H9 (cell line): ENCODE data around the gene ZC3H18. TPM values are rescaled to one million over a fixed set of nuclear protein-coding genes. Genes with fewer than 3 reads are reported as not detected.

Source experiments
- DNase-seq: peaks from one replicate; pipeline ENCODE4 v3.0.0-alpha.2; 2017
- H2AFZ ChIP-seq: one replicate; pipeline ENCODE4 v1.6.1; 2013; ENCODE audit warnings: mild to moderate bottlenecking, low read length, control low read depth, moderate library complexity
- H2AK5ac ChIP-seq: 2 replicates; pipeline ENCODE4 v1.6.1; 2013; ENCODE audit warnings: low read length, control low read depth, mixed read lengths; ENCODE audit not compliant: insufficient read length
- H2BK120ac ChIP-seq: one replicate; pipeline ENCODE4 v1.6.1; 2013; ENCODE audit warnings: low read depth, mild to moderate bottlenecking, low read length, control low read depth, inconsistent platforms; ENCODE audit not compliant: poor library complexity, severe bottlenecking
- H2BK12ac ChIP-seq: 2 replicates; pipeline ENCODE4 v1.6.1; 2013; ENCODE audit warnings: low read length, control low read depth, mixed read lengths, low read depth; ENCODE audit not compliant: insufficient read length
- H2BK15ac ChIP-seq: 2 replicates; pipeline ENCODE4 v1.6.1; 2013; ENCODE audit warnings: low read depth, low read length, control low read depth
- H2BK20ac ChIP-seq: one replicate; pipeline ENCODE4 v1.6.1; 2013; ENCODE audit warnings: low read depth, mild to moderate bottlenecking, low read length, control low read depth, inconsistent platforms; ENCODE audit not compliant: poor library complexity, severe bottlenecking
- H2BK5ac ChIP-seq: 2 replicates; pipeline ENCODE4 v1.6.1; 2013; ENCODE audit warnings: low read length, control low read depth, mixed read lengths; ENCODE audit not compliant: insufficient read length
- H3K14ac ChIP-seq: 2 replicates; pipeline ENCODE4 v1.6.1; 2013; ENCODE audit warnings: low read length, control low read depth; ENCODE audit not compliant: insufficient read depth
- H3K18ac ChIP-seq: 2 replicates; pipeline ENCODE4 v1.6.1; 2013; ENCODE audit warnings: low read depth, mild to moderate bottlenecking, mixed read lengths, low read length, control low read depth; ENCODE audit not compliant: insufficient read length
- H3K23ac ChIP-seq: 2 replicates; pipeline ENCODE4 v1.6.1; 2013; ENCODE audit warnings: low read length, control low read depth, mixed read lengths, low read depth; ENCODE audit not compliant: insufficient read length
- H3K23me2 ChIP-seq: 2 replicates; pipeline ENCODE4 v1.6.1; 2013; ENCODE audit warnings: low read depth, mild to moderate bottlenecking, mixed read lengths, low read length, control low read depth; ENCODE audit not compliant: insufficient read length, poor library complexity, severe bottlenecking
- H3K27ac ChIP-seq: 2 replicates; pipeline ENCODE4 v1.5.1; 2013; ENCODE audit warnings: low read length, control low read depth, mixed read lengths, low read depth; ENCODE audit not compliant: insufficient read length
- H3K27me3 ChIP-seq: 2 replicates; pipeline ENCODE4 v1.6.1; 2013; ENCODE audit warnings: low read length, control low read depth, inconsistent platforms; ENCODE audit not compliant: insufficient read depth
- H3K4ac ChIP-seq: 2 replicates; pipeline ENCODE4 v1.6.1; 2013; ENCODE audit warnings: low read depth, mild to moderate bottlenecking, control low read depth, inconsistent platforms, low read length, moderate library complexity
- H3K4me1 ChIP-seq: 2 replicates; pipeline ENCODE4 v1.6.1; 2013; ENCODE audit warnings: low read length, control low read depth, inconsistent platforms; ENCODE audit not compliant: insufficient read depth
- H3K4me2 ChIP-seq: 2 replicates; pipeline ENCODE4 v1.6.1; 2013; ENCODE audit warnings: low read length, control low read depth, mixed read lengths; ENCODE audit not compliant: insufficient read length, insufficient read depth
- H3K56ac ChIP-seq: 2 replicates; pipeline ENCODE4 v1.6.1; 2013; ENCODE audit warnings: low read depth, mild to moderate bottlenecking, mixed read lengths, low read length, control low read depth; ENCODE audit not compliant: insufficient read length
- H3K79me1 ChIP-seq: 2 replicates; pipeline ENCODE4 v1.6.1; 2013; ENCODE audit warnings: low read depth, mild to moderate bottlenecking, moderate library complexity, low read length, control low read depth, inconsistent platforms; ENCODE audit not compliant: insufficient read depth, poor library complexity, severe bottlenecking
- H3K79me2 ChIP-seq: 2 replicates; pipeline ENCODE4 v1.6.1; 2013; ENCODE audit warnings: low read length, control low read depth, inconsistent platforms; ENCODE audit not compliant: insufficient read depth
- H3K9ac ChIP-seq: 2 replicates; pipeline ENCODE4 v1.6.1; 2013; ENCODE audit warnings: low read length, control low read depth, mixed read lengths; ENCODE audit not compliant: insufficient read length; ENCODE audit errors: extremely low read depth
- H3K9me3 ChIP-seq: one replicate; pipeline ENCODE4 v1.6.1; 2013; ENCODE audit warnings: low read depth, low read length, inconsistent platforms; ENCODE audit not compliant: control insufficient read depth
- H3T11ph ChIP-seq: one replicate; pipeline ENCODE4 v1.6.1; 2013; ENCODE audit warnings: mild to moderate bottlenecking, low read length, control low read depth, inconsistent platforms
- H4K20me1 ChIP-seq: one replicate; pipeline ENCODE4 v1.6.1; 2013; ENCODE audit not compliant: control insufficient read depth, insufficient read length, insufficient read depth
- H4K5ac ChIP-seq: 2 replicates; pipeline ENCODE4 v1.6.1; 2013; ENCODE audit warnings: low read depth, mild to moderate bottlenecking, mixed read lengths, low read length, control low read depth; ENCODE audit not compliant: insufficient read length
- H4K8ac ChIP-seq: replicated peaks from 2 replicates; pipeline ENCODE4 v1.6.1; 2013; ENCODE audit warnings: low read length, control low read depth, mixed read lengths, low read depth; ENCODE audit not compliant: insufficient read length
- H4K91ac ChIP-seq: 2 replicates; pipeline ENCODE4 v1.6.1; 2013; ENCODE audit warnings: low read depth, mild to moderate bottlenecking, moderate library complexity, mixed read lengths, low read length, control low read depth; ENCODE audit not compliant: insufficient read length
- H3K27ac Mint-ChIP-seq, 3 experiments: 2 replicates in 2 of 3; 3 replicates in 1 of 3; pipeline ENCODE4 v1.8.0; 2020 to 2021; ENCODE audit warnings: mixed read lengths in 3 of 3, mild to moderate bottlenecking in 1 of 3, moderate library complexity in 1 of 3
- H3K27me3 Mint-ChIP-seq: 2 replicates; pipeline ENCODE4 v1.8.0; 2021; ENCODE audit warnings: low read depth, mild to moderate bottlenecking, moderate library complexity, mixed read lengths
- H3K36me3 Mint-ChIP-seq, 3 experiments: 2 replicates in 2 of 3; 3 replicates in 1 of 3; pipeline ENCODE4 v1.8.0; 2020 to 2021; ENCODE audit warnings: low read depth in 3 of 3, mixed read lengths in 3 of 3; ENCODE audit not compliant: insufficient read depth in 1 of 3
- H3K4me1 Mint-ChIP-seq, 2 experiments: 2 replicates each; pipeline ENCODE4 v1.8.0; 2020; ENCODE audit warnings: mixed read lengths in 2 of 2
- H3K4me3 Mint-ChIP-seq, 2 experiments: 2 replicates in 1 of 2; 3 replicates in 1 of 2; pipeline ENCODE4 v1.8.0; 2020 to 2021; ENCODE audit warnings: mild to moderate bottlenecking in 2 of 2, mixed read lengths in 2 of 2, moderate library complexity in 1 of 2
- H3K9me3 Mint-ChIP-seq, 2 experiments: 2 replicates in 1 of 2; 3 replicates in 1 of 2; pipeline ENCODE4 v1.8.0; 2020; ENCODE audit warnings: mild to moderate bottlenecking in 2 of 2, mixed read lengths in 2 of 2, moderate library complexity in 1 of 2
- CTCF ChIP-seq: fragments of 200-600 bp; sonication (generic); conservative IDR thresholded peaks from 3 replicates; pipeline ENCODE4 v1.8.0; 2021; ENCODE audit warnings: antibody characterized with exemption, mild to moderate bottlenecking
- WGBS: extraction: QIAGEN DNeasy Blood & Tissue Kit; methylation state at CpG from one replicate; pipeline ENCODE4 v1.1.7; 2013; ENCODE audit warnings: missing lambda C conversion rate, low lambda C conversion rate, mixed read lengths; ENCODE audit not compliant: insufficient read length; ENCODE audit errors: extremely low coverage; 5-methylcytosine and 5-hydroxymethylcytosine counted together
- total RNA-seq: library from RNA; stranded (reverse); gene quantifications from 2 replicates; pipeline ENCODE4 v1.2.1, GENCODE V29; 2021

Gene ZC3H18
- total RNA-seq, 1 experiment from 2014 or later = 69.7 TPM

GRCh38 chr16:88653596-88654362, 83.6 kb downstream of the ZC3H18 start:
- Histone ChIP-seq H2BK20ac (no peak overlapping the region), H2BK120ac (no peak overlapping the region), H2BK15ac (no peak overlapping the region), H3K4ac (no peak overlapping the region), H3K14ac (no peak overlapping the region), H4K8ac (no peak overlapping the region), H3K9me3 (no peaks in the 10 kb centered on the region), H3T11ph (no peak overlapping the region), H3K18ac (no peak overlapping the region), H3K56ac (no peak overlapping the region), H4K91ac (no peak overlapping the region), H2AK5ac (no peak overlapping the region), H3K4me2 (no peak overlapping the region), H2AFZ (no peak overlapping the region), H2BK5ac (no peak overlapping the region), H3K27me3 (no peaks in the 10 kb centered on the region), H3K4me1 (no peaks in the 10 kb centered on the region; the same call in 1 of the 2 replicates), H3K79me2 (peaks cover under 1% of the 10 kb centered on the region; the same call in 1 of the 2 replicates), H4K5ac (no peak overlapping the region), H3K9ac (no peak overlapping the region), H3K23me2 (peaks cover 17% of the 10 kb centered on the region), H2BK12ac (no peak overlapping the region), H3K23ac (no peak overlapping the region), H3K79me1 (peaks cover 3% of the 10 kb centered on the region), H3K27ac (no peak overlapping the region), H4K20me1 (no peaks in the 10 kb centered on the region)
- no CpG with 5 or more reads among the region's 32 CpGs for WGBS
- Mint-ChIP-seq H3K27me3 (no peaks in the 10 kb centered on the region), H3K9me3 (no peaks in the 10 kb centered on the region; a peak in 1 of 5 replicates), H3K4me1 (peaks cover 8 to 12% of the 10 kb centered on the region in 2 experiments), H3K4me3 (no peak overlapping the region), H3K36me3 (peaks cover 11 to 31% (median 30%) of the 10 kb centered on the region in 3 experiments; a peak in 6 of 7 replicates), H3K27ac (peak overlapping the region in 1 of 3 experiments; percentile 77; a peak in 2 of 7 replicates)
- no peak for DNase-seq
- no peak for TF ChIP-seq CTCF
